Measurements from ENCODE around the gene TP53I3.

- TF ChIP-seq, protein P1, sequence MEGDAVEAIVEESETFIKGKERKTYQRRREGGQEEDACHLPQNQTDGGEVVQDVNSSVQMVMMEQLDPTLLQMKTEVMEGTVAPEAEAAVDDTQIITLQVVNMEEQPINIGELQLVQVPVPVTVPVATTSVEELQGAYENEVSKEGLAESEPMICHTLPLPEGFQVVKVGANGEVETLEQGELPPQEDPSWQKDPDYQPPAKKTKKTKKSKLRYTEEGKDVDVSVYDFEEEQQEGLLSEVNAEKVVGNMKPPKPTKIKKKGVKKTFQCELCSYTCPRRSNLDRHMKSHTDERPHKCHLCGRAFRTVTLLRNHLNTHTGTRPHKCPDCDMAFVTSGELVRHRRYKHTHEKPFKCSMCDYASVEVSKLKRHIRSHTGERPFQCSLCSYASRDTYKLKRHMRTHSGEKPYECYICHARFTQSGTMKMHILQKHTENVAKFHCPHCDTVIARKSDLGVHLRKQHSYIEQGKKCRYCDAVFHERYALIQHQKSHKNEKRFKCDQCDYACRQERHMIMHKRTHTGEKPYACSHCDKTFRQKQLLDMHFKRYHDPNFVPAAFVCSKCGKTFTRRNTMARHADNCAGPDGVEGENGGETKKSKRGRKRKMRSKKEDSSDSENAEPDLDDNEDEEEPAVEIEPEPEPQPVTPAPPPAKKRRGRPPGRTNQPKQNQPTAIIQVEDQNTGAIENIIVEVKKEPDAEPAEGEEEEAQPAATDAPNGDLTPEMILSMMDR (conservative IDR thresholded peaks at IDR 0.05; ENCODE audit: low read depth, low read length), result no peak
- no peak for TF ChIP-seq RCOR1 (IDR thresholded peaks at IDR 0.05; ENCODE audit: insufficient replicate concordance, low read length)
- no peak for TF ChIP-seq POLR2A (IDR thresholded peaks at IDR 0.05; ENCODE audit: low read depth, low read length)
- no peak for TF ChIP-seq RAD21 (IDR thresholded peaks at IDR 0.05; ENCODE audit: low read length)
- no peak for TF ChIP-seq BHLHE40 (IDR thresholded peaks at IDR 0.05; ENCODE audit: low read depth, low read length)
- TF ChIP-seq MXI1 (IDR thresholded peaks at IDR 0.05; ENCODE audit: borderline replicate concordance, low read depth, low read length), result no peak
- TF ChIP-seq RFX5 (IDR thresholded peaks at IDR 0.05; ENCODE audit: low read depth, low read length), result no peak
- TF ChIP-seq MAZ (IDR thresholded peaks at IDR 0.05; ENCODE audit: borderline replicate concordance, low read depth, low read length), result no peak
- no peak for TF ChIP-seq USF2 (IDR thresholded peaks at IDR 0.05; ENCODE audit: low read depth, low read length)
- no peak for TF ChIP-seq ELK1 (IDR thresholded peaks at IDR 0.05; ENCODE audit: borderline replicate concordance, low read depth, low read length)
- no peak for TF ChIP-seq CHD1 (IDR thresholded peaks at IDR 0.05; ENCODE audit: low read depth, low read length)
- TF ChIP-seq NFE2L2 (IDR thresholded peaks at IDR 0.05; ENCODE audit: low read depth, low read length), result no peak
- TF ChIP-seq MAFK (IDR thresholded peaks at IDR 0.05; ENCODE audit: low read depth, low read length), result no peak
These were observed 511 bp upstream of the TP53I3 start for GRCh38 chr2:24085200-24085489.
